ENCODE measurements around the gene ZNF81. TPM values are rescaled to one million over a fixed set of nuclear protein-coding genes. Genes with fewer than 3 reads are reported as not detected.

The ZNF81 gene
- total and polyA plus RNA-seq, 4 donors: 0.74 to 5.4 (median 2.0) TPM

GRCh38 chrX:47815901-47816845 lies 20.5 kb upstream of the ZNF81 start:
- TF ChIP-seq YY1 (IDR thresholded peaks at IDR 0.05) (no peak), SP1 (IDR thresholded peaks at IDR 0.05) (no peak), GABPA (IDR thresholded peaks at IDR 0.05 in 1 of 2, conservative IDR thresholded peaks at IDR 0.05 in 1 of 2) (no peak), HNF4A (conservative IDR thresholded peaks at IDR 0.05) (no peak)
- H3K4me3 ChIP-seq (ENCODE audit: low read depth in 1 of 3, low read length in 3 of 3): no peak overlapping the region
- DNase-seq (ENCODE audit: low spot score): no peak
- no peak overlapping the region for H3K27ac ChIP-seq (ENCODE audit: low read depth in 1 of 2, low read length in 2 of 2)
- H3K4me1 ChIP-seq (ENCODE audit: control insufficient read depth in 4 of 4, insufficient read depth in 4 of 4, low read length in 3 of 4): no peaks in the 10 kb centered on the region
- H3K36me3 ChIP-seq (ENCODE audit: control insufficient read depth in 4 of 4, insufficient read depth in 3 of 4, low read depth in 1 of 4, low read length in 3 of 4): no peaks in the 10 kb centered on the region
- 45% methylated on average over 4 of the region's 4 CpGs for WGBS
- H3K27me3 ChIP-seq (ENCODE audit: control insufficient read depth in 4 of 4, insufficient read depth in 4 of 4, low read length in 3 of 4): peaks cover 0 to 5% (median 0%) of the 10 kb centered on the region in 4 donors
- no peak overlapping the region for H3K9ac ChIP-seq (ENCODE audit: low read depth in 1 of 2, low read length in 2 of 2)
- no peaks in the 10 kb centered on the region for H3K9me3 ChIP-seq (ENCODE audit: control insufficient read depth in 4 of 4, low read length in 3 of 4)

GRCh38 chrX:47817421-47817820 lies 19.3 kb upstream of the ZNF81 start:
- Histone ChIP-seq H3K4me1 (ENCODE audit: control insufficient read depth in 4 of 4, insufficient read depth in 4 of 4, low read length in 3 of 4) (no peaks in the 10 kb centered on the region), H3K9ac (ENCODE audit: low read depth in 1 of 2, low read length in 2 of 2) (no peak overlapping the region), H3K27ac (ENCODE audit: low read depth in 1 of 2, low read length in 2 of 2) (no peak overlapping the region), H3K4me3 (ENCODE audit: low read depth in 1 of 3, low read length in 3 of 3) (no peak overlapping the region), H3K9me3 (ENCODE audit: control insufficient read depth in 4 of 4, low read length in 3 of 4) (no peaks in the 10 kb centered on the region), H3K27me3 (ENCODE audit: control insufficient read depth in 4 of 4, insufficient read depth in 4 of 4, low read length in 3 of 4) (peaks cover 0 to 5% (median 0%) of the 10 kb centered on the region in 4 donors), H3K36me3 (ENCODE audit: control insufficient read depth in 4 of 4, insufficient read depth in 3 of 4, low read depth in 1 of 4, low read length in 3 of 4) (no peaks in the 10 kb centered on the region)
- no peak for DNase-seq (ENCODE audit: low spot score)
- TF ChIP-seq FOXA1 (IDR thresholded peaks at IDR 0.05): no peak
- no peak for TF ChIP-seq JUND (IDR thresholded peaks at IDR 0.05)
- TF ChIP-seq NR2F2 (IDR thresholded peaks at IDR 0.05): no peak
- no peak for TF ChIP-seq RXRA (IDR thresholded peaks at IDR 0.05)
- TF ChIP-seq ATF3 (IDR thresholded peaks at IDR 0.05): no peak
- TF ChIP-seq, protein P1, sequence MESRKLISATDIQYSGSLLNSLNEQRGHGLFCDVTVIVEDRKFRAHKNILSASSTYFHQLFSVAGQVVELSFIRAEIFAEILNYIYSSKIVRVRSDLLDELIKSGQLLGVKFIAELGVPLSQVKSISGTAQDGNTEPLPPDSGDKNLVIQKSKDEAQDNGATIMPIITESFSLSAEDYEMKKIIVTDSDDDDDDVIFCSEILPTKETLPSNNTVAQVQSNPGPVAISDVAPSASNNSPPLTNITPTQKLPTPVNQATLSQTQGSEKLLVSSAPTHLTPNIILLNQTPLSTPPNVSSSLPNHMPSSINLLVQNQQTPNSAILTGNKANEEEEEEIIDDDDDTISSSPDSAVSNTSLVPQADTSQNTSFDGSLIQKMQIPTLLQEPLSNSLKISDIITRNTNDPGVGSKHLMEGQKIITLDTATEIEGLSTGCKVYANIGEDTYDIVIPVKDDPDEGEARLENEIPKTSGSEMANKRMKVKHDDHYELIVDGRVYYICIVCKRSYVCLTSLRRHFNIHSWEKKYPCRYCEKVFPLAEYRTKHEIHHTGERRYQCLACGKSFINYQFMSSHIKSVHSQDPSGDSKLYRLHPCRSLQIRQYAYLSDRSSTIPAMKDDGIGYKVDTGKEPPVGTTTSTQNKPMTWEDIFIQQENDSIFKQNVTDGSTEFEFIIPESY (IDR thresholded peaks at IDR 0.05): no peak
- no peak for TF ChIP-seq REST (IDR thresholded peaks at IDR 0.05)
- no peak for TF ChIP-seq TAF1 (conservative IDR thresholded peaks at IDR 0.05)
- no peak for TF ChIP-seq GABPA (IDR thresholded peaks at IDR 0.05 in 1 of 2, conservative IDR thresholded peaks at IDR 0.05 in 1 of 2)
- WGBS: 6% methylated on average over 1 of the region's 1 CpG
